Skeletal muscle cell (primary cell): ENCODE data around the gene TBL1XR1.

Source experiments
- DNase-seq: peaks from one replicate; pipeline ENCODE4 v3.0.0-alpha.2; 2010; ENCODE audit warnings: low read depth
- H3K4me3 ChIP-seq: 2 replicates; pipeline ENCODE4 v1.5.1; 2011; ENCODE audit warnings: low read depth, mild to moderate bottlenecking, control low read depth, low read length, moderate library complexity

TBL1XR1 gene

DNA sequence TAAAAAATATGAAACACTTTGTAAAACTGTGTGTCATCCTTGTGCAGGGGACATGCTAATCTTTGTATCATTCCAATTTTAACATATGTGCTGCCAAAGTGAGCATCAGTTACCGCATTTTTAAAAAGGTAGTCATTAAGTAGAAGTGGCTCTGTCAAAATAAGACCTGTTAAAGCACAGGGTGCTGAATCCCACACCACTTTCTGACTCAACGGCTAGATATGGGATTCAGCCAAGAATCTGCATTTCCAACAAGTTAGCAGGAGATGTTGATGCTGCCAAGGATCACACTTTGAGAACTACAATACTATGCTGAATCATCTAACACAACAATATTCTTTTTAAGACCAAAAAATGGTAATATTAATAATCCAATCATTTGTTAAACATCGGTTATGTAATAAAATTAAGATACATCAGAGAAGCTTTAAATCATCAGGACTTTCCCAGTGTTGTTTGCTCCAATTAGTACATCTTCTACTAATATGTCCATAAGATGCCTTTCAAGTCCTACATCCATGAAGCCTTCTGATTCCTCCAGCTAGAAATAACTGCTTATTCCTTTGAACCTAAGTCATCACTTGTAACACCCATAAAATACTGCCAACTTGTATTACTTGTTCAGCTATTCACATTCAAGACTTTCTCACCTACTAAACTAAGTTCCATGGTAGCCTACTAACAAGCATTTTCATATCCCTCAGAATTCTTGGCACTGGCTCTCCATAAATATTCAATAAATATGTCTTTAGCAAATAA is 71.1 kb downstream of the TBL1XR1 start:
- peak; percentile 83 for DNase-seq
- no peak overlapping the region for H3K4me3 ChIP-seq

DNA sequence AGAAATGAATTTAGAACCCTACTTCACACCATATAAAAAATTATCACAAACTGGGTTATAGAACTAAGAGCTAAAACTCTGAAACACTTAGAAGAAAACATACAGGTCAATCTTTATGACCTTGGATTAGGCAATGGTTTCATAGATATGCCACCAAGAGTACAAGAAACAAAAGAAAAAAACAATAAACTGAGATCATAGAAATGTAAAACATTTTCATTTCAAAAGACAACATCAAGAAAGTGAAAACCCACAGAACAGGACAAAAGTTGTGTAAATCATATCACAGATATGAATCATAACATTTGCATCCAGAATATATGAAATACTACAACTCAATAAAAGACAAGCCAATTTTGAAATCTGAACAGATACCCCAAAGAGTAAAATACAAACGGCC is 72.4 kb downstream of the TBL1XR1 start:
- no peak for DNase-seq
- no peak overlapping the region for H3K4me3 ChIP-seq

DNA sequence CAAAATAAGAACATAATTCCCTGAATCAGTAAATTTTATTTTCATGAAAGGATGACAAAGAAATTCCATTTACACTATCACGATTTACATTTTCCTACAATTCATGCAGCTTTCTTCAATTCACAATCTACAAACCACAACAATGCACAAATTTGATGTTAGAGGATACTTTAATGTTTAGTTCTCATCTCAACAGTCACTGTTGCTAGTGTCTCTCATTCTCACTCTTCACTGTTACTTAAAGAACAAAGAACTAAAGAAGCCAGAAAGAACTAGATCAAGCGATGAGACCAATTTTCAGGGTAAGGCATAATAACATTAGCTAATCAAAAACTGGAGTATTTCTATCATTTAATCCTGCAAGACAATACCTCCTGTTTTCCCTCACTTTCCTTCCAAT is 73.5 kb downstream of the TBL1XR1 start:
- no peak for DNase-seq
- no peak overlapping the region for H3K4me3 ChIP-seq

DNA sequence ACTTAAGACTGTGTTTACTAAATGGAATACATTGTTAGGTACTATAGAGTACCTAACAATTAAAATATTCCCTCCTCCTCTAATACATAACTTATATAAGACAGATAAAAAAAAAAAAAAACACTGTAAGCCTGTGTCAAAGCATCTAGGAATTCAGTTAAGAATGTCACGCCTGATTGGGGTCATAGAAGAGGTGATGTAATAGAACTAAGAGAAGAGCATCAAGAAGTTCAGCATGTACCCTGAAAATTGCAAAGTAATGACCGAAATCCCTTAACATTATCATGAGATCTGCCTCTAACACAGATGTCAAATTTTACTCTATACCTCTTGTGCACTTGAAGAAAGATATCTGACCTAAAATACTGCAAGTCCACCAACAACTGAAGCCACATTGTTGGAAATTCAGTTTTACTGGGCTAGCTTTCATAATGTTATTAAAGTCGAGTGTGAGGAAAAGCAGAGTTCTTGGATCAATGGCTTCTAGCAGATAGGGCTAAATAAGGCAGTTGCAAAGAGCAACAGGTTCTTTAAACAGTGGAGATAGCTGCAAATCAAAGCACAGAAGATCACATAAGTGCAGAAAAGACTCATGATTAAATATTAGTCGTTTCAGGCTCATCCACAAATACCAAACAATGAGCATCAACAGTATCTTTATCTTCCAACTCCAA is 75.0 kb downstream of the TBL1XR1 start:
- no peak for DNase-seq

GRCh38 chr3:177119829-177120228 is 77.5 kb downstream of the TBL1XR1 start:
- no peak for DNase-seq
- no peak overlapping the region for H3K4me3 ChIP-seq

More for the DNA sequence above, 75.0 kb downstream of the TBL1XR1 start:
- H3K4me3 ChIP-seq, result no peak overlapping the region

- no peak for DNase-seq
- H3K4me3 ChIP-seq, result no peak overlapping the region
These were observed 83.0 kb downstream of the TBL1XR1 start for GRCh38 chr3:177114253-177114652.

DNA sequence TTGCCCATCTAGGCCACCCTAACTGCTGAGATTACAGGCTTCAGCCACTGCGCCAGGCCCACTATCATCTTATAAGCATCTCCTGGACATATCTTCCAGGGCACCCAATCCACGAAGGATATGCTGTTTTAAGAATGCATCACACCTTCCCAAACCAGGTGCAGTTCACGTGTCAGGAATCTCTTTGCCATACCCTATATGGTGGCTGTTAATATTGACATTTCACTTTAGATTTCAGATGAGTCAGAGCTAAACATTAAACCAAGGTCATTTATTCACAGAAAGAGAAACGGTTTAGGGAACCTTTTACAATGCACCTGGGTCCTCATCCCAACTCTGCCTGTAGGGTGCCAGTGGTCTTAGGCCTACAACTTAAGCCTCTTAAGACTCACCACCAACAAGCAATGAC is 85.7 kb downstream of the TBL1XR1 start:
- no peak for DNase-seq

GRCh38 chr3:177110895-177111294 is 86.4 kb downstream of the TBL1XR1 start:
- no peak for DNase-seq
- no peak overlapping the region for H3K4me3 ChIP-seq

More for the DNA sequence above, 85.7 kb downstream of the TBL1XR1 start:
- H3K4me3 ChIP-seq, result no peak overlapping the region

DNA sequence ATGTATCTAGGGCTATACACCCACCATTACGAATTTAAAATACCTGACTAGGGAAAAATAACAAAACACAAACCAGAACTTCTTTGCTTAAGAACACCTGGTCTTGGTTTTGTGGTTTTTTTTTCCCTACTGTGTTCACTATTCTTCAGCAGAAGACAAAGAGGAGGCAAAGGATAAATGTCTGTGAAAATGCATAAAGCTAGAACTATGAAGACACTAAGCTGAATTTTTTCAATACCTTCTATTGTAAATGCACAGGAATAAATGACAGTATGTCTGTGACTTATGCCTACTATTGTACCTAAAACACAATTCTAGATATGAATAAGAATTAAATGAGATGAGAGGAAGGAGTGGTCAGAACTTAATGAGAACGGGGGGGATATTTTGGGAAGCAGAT is 86.9 kb downstream of the TBL1XR1 start:
- no peak for DNase-seq
- H3K4me3 ChIP-seq, result no peak overlapping the region

- no peak for DNase-seq
- H3K4me3 ChIP-seq, result no peak overlapping the region
These were observed 87.5 kb downstream of the TBL1XR1 start for GRCh38 chr3:177109688-177110330.

DNA sequence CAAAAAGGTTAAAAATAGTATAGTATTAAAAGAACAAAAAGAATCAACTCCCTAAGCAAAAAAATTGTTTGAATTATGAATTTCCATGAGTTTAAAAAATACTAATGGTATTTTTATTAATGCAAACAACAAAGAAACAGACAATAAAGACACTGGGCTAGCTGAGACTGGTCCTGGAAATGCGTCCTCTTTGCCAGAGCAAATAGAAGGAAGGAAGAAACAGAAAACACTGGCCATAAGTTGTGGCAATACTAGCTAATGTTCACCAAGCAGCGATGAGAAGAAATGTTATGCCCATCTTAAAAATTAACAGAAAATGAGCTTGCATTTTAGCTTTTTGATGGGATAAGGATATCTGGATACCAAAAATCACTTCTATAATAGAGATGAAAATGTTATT is 88.6 kb downstream of the TBL1XR1 start:
- DNase-seq, result no peak
- no peak overlapping the region for H3K4me3 ChIP-seq

GRCh38 chr3:177107461-177108239 is 89.6 kb downstream of the TBL1XR1 start:
- DNase-seq, result no peak
- H3K4me3 ChIP-seq, result no peak overlapping the region

GRCh38 chr3:177106594-177106993 is 90.7 kb downstream of the TBL1XR1 start:
- no peak overlapping the region for H3K4me3 ChIP-seq
- DNase-seq, result no peak

DNA sequence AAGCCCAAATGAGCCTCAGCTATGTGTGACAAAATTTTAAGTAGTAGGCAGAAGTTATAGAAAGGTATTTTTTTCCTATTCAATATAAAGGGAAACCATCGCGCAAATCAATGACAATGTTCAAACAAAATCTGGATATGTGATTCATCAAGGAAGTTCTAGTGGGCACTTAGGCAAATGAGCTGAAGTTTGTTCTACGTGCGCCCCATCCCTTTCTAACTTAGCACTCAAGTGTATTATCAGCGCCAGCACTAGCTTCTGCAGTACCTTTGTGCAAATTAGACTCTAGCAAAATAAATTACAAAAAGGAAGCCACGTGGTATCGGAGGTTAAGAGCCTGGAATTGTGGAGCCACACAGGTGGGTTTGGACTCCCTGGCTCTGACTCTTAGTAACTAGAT is 91.1 kb downstream of the TBL1XR1 start:
- no peak overlapping the region for H3K4me3 ChIP-seq
- DNase-seq, result no peak

DNA sequence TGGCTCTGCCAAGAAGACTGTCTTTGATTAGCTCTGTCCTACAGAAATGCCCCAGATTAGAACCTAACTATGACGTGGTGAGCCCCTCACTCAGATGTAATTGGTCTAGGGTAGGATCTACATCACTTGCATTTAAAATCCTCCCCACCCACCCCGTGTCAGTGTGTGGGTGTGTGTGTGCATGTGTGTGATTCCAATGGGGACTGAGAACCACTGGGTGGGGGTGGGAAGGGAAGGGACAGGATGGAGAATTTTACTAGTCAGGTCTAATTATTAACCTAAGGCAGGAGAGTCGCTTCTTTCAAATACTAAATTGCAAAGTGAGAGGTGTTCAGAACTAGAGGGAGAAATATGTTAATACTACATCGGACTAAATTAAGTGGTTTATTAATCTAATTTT is 91.7 kb downstream of the TBL1XR1 start:
- no peak overlapping the region for H3K4me3 ChIP-seq
- no peak for DNase-seq

- DNase-seq, result no peak
- H3K4me3 ChIP-seq, result no peak overlapping the region
These were observed 92.8 kb downstream of the TBL1XR1 start for GRCh38 chr3:177104299-177104992.

DNA sequence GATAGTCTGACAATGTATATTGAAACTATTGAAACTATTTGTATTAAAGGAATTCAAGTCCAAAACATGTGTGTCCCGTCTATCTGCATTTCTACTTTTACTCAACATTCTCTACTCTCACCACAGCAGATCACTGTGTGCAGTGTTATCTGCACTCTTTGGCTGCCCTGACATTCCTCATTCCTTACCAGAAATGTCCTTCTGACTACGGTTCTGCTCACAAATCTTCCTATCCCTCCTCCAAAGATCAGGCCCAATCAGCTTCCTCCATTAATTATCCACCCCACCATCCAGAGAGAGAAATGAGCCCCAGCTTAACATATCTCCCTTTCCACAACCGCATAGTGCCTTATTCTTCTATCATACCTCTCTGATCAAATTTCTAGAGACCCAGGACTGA is 94.7 kb downstream of the TBL1XR1 start:
- no peak overlapping the region for H3K4me3 ChIP-seq
- DNase-seq, result no peak

GRCh38 chr3:177098551-177098950 is 98.7 kb downstream of the TBL1XR1 start:
- no peak overlapping the region for H3K4me3 ChIP-seq
- no peak for DNase-seq

GRCh38 chr3:177096615-177097014 is 100.7 kb downstream of the TBL1XR1 start:
- no peak for DNase-seq
- H3K4me3 ChIP-seq, result no peak overlapping the region
